C4-2B (cell line): Measurements from ENCODE around the gene GP1BA.
"Not testable (repeated sequence)": the region's sequence is repeated elsewhere in the genome, so short reads cannot be mapped to it uniquely, and the experiment has no call there.

Source experiments
- ZFX ChIP-seq: fragments of 450-650 bp; IDR thresholded peaks from 2 replicates; pipeline ENCODE4 v1.6.1; 2017
- TF ChIP-seq, protein P1 (sequence below): fragments of 450-650 bp; conservative IDR thresholded peaks from 2 replicates; pipeline ENCODE4 v1.5.1; 2017; ENCODE audit warnings: mild to moderate bottlenecking

DNA sequence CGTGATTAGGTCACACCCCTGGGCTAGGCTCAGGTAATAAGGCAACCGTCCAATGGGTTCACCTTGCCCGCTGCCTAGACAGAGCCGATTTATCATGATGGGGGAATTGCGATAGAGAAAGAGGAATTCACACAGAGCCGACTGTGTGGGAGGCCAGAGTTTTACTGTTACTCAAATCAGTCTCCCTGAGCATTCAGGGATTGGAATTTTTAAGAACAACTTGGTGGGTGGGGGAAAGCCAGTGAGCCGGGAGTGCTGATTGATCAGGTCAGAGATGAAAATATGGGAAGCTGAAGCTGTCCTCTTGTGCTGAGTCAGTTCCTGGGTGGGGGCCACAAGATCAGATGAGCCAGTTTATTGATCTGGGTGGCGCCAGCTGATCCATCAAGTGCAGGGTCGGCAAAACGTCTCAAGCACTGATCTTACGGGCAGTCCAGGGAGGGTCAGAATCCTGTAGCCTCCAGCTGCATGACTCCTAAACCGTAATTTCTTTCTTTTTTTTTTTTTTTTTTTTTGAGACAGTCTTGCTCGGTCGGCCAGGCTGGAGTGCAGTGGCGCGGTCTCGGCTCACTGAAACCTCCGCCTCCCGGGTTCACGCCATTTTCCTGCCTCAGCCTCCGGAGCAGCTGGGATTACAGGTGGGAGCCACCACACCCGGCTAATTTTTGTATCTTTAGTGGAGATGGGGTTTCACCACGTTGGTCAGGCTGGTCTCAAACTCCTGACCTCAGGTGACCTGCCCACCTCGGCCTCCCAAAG, 5.3 kb upstream of the GP1BA start:
- TF ChIP-seq, protein P1, sequence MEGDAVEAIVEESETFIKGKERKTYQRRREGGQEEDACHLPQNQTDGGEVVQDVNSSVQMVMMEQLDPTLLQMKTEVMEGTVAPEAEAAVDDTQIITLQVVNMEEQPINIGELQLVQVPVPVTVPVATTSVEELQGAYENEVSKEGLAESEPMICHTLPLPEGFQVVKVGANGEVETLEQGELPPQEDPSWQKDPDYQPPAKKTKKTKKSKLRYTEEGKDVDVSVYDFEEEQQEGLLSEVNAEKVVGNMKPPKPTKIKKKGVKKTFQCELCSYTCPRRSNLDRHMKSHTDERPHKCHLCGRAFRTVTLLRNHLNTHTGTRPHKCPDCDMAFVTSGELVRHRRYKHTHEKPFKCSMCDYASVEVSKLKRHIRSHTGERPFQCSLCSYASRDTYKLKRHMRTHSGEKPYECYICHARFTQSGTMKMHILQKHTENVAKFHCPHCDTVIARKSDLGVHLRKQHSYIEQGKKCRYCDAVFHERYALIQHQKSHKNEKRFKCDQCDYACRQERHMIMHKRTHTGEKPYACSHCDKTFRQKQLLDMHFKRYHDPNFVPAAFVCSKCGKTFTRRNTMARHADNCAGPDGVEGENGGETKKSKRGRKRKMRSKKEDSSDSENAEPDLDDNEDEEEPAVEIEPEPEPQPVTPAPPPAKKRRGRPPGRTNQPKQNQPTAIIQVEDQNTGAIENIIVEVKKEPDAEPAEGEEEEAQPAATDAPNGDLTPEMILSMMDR = not testable (repeated sequence)
- TF ChIP-seq ZFX = not testable (repeated sequence)
